Measurements from ENCODE around the gene EML6.

Gene EML6

DNA sequence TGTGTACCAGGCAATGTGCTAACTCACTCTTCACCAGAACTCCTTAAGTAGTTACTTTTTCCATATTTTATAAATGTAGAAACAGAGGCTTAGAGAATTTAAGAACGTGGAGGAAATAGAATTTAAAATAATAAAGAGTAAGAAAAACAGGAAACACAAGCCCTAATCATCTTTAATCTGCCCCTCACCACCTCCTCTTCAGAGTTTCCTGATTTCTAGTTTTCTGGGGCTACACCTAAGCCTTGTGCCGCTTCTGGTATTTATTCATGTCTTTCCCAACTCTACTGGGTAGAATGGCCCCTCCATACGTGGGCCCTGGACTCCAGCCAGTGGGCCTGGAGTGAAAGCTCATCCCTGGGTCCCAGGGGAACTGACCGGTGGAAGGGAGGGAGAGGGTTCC is 241.4 kb downstream of the EML6 start:
- no peak for TF ChIP-seq GATA1 (IDR thresholded peaks at IDR 0.05; ENCODE audit: low read depth, low read length)
- TF ChIP-seq POLR2A (IDR thresholded peaks at IDR 0.05; ENCODE audit: low read length) = no peak
- no peak for DNase-seq

GRCh38 chr2:54965425-54965824 is 242.0 kb downstream of the EML6 start:
- DNase-seq = no peak
- TF ChIP-seq POLR2A (IDR thresholded peaks at IDR 0.05; ENCODE audit: low read length) (no peak), GATA1 (IDR thresholded peaks at IDR 0.05; ENCODE audit: low read depth, low read length) (no peak)

DNA sequence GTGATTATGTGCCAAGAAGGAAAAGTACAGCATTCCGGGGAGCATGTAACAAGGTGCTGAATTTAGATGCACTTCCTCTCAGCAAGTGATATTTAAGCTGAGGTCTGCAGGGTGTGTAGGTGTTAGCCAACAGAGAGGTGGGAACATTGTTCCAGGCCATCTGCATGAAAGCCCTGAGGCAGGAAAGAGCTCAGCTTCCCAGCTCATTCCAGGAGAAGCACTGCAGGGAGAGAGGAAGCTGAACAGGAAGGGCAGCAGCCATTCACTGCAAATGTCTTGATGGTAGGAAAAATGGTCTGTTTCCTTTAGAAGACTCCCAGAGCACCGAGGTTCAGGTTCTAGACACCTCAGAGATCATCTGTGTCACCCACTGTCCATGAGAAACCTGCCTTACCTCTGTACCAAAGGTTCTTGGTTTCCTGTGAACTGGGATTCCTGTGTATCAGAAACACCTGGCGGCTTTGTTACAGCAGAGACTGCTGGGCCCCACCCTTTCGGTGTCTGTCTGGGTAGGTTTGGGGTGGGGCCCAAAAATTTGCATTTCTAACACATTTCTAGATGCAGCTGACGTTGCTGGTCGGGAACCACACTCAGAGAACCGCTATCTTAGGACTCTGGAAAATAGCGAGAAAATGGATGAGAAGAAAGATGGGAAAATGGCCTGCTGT is 242.8 kb downstream of the EML6 start:
- DNase-seq = no peak
- no peak for TF ChIP-seq POLR2A (IDR thresholded peaks at IDR 0.05; ENCODE audit: low read length)
- no peak for TF ChIP-seq GATA1 (IDR thresholded peaks at IDR 0.05; ENCODE audit: low read depth, low read length)

- TF ChIP-seq GATA1 (IDR thresholded peaks at IDR 0.05; ENCODE audit: low read depth, low read length) (no peak), POLR2A (IDR thresholded peaks at IDR 0.05; ENCODE audit: low read length) (no peak)
- no peak for DNase-seq
Measured at GRCh38 chr2:54966837-54967236, 243.4 kb downstream of the EML6 start.

GRCh38 chr2:54967269-54967668 is 243.8 kb downstream of the EML6 start:
- no peak for DNase-seq
- TF ChIP-seq GATA1 (IDR thresholded peaks at IDR 0.05; ENCODE audit: low read depth, low read length) = no peak
- no peak for TF ChIP-seq POLR2A (IDR thresholded peaks at IDR 0.05; ENCODE audit: low read length)

DNA sequence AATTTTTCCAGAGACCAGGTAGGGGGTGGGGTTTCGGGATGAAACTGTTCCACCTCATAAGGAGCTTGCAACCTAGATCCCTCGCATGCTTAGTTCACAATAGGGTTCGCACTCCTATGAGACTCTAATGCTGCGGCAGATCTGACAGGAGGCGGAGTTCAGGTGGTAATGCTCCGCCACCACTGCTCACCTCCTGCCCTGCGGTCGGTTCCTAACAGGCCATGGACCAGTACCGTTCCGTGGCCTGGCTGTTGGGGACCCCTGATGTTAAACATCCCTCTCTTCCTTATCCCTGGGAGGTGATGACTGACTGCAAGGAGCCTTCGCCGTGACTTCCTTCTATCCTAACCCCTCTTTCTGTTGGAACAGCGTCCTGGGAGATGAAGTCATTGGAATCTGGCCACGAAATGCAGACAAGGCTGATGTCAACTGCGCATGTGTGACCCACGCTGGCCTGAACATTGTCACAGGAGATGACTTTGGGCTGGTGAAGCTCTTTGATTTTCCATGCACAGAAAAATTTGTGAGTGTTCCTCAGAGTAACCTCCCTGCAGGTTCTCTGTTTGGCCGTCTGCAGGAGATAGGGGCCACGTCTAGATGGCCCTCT is 244.4 kb downstream of the EML6 start:
- no peak for TF ChIP-seq POLR2A (IDR thresholded peaks at IDR 0.05; ENCODE audit: low read length)
- TF ChIP-seq GATA1 (IDR thresholded peaks at IDR 0.05; ENCODE audit: low read depth, low read length) = no peak
- DNase-seq = no peak

- TF ChIP-seq GATA1 (IDR thresholded peaks at IDR 0.05; ENCODE audit: low read depth, low read length) (no peak), POLR2A (IDR thresholded peaks at IDR 0.05; ENCODE audit: low read length) (no peak)
- no peak for DNase-seq
Measured at GRCh38 chr2:54968561-54969218, 245.2 kb downstream of the EML6 start.

- DNase-seq = no peak
- TF ChIP-seq GATA1 (IDR thresholded peaks at IDR 0.05; ENCODE audit: low read depth, low read length) = no peak
- no peak for TF ChIP-seq POLR2A (IDR thresholded peaks at IDR 0.05; ENCODE audit: low read length)
Measured at GRCh38 chr2:54969295-54969939, 246.0 kb downstream of the EML6 start.

DNA sequence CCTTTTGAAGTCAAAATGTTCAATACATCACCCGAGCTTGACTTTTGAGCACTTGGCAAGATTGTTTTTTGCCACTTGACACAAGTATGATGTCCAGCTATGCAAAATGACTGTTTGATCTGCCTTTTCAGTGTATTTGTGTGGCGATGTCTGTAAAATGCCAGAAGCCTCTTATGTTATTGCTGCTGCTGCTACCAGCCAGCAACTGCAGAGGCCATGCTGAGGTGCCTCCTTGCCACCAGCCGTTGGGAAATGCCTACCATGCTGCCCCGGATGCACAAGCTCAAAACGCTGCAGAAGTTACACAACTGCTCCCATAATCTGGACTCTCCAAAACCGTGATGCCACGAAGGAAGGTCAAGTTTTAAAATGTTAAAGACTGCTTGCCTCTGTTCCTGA is 246.5 kb downstream of the EML6 start:
- DNase-seq = no peak
- TF ChIP-seq GATA1 (IDR thresholded peaks at IDR 0.05; ENCODE audit: low read depth, low read length) = no peak
- TF ChIP-seq POLR2A (IDR thresholded peaks at IDR 0.05; ENCODE audit: low read length) = no peak

GRCh38 chr2:54975175-54975574 is 251.7 kb downstream of the EML6 start:
- TF ChIP-seq GATA1 (IDR thresholded peaks at IDR 0.05; ENCODE audit: low read depth, low read length) (no peak), POLR2A (IDR thresholded peaks at IDR 0.05; ENCODE audit: low read length) (no peak)
- DNase-seq = no peak

GRCh38 chr2:54975598-54976492 is 252.4 kb downstream of the EML6 start:
- DNase-seq = no peak
- TF ChIP-seq POLR2A (IDR thresholded peaks at IDR 0.05; ENCODE audit: low read length) (no peak), GATA1 (IDR thresholded peaks at IDR 0.05; ENCODE audit: low read depth, low read length) (no peak)

DNA sequence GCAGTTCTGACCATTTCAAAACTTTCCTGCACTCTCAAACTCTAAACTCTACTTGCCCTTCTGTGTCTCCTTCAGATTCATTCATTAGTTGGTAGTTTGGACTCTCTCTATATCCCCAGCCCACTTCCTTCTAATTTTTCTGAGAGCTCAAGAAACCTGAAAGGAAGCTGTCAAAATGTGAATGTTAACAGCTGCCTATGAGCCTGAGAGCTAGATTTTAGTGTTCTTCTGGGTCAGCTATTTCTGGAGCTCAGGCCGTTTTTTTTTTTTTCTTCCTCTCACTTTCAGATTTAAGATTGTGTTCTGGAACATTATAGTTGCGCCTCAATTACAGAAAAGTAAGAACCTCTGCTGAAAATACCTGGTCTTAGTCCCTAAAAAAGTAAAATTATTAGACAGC is 253.7 kb downstream of the EML6 start:
- no peak for TF ChIP-seq GATA1 (IDR thresholded peaks at IDR 0.05; ENCODE audit: low read depth, low read length)
- TF ChIP-seq POLR2A (IDR thresholded peaks at IDR 0.05; ENCODE audit: low read length) = no peak
- no peak for DNase-seq

DNA sequence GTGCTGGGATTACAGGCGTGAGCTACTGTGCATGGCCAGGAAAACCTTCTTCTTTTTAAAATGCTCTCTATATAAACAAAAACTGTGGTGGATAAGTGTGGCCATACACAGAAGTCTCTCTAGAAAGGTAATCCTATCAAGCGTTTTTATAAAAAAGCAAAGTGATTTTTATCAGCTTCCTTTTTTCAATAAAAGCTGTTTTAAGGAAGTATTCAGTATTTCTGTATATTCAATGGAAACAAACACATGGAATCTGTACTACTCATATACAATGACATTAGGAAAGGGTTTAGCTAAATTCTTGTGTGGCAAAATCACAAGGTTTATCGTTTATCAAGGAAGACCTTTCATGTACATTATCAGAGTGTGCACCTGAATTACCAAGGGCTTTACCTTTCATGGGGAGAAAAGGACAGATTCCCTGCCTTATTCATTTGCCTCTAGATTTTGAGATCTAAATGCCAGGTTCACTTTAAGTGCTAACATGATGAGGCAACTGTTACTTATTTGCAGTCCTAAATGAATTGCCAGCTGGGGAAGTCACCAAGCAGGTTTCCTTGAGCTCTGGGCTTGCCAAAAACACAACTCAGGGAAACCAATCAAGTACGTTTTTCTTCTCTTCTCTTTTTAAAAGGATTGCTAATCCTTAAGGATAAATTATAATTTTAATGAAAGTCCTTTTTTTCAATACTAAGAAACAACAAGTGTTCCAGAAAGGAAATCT is 256.0 kb downstream of the EML6 start:
- no peak for DNase-seq
- TF ChIP-seq GATA1 (IDR thresholded peaks at IDR 0.05; ENCODE audit: low read depth, low read length) = no peak
- TF ChIP-seq POLR2A (IDR thresholded peaks at IDR 0.05; ENCODE audit: low read length) = no peak
